AG08395 (cell line): Measurements from ENCODE around the gene ZNF326.
"Not testable (repeated sequence)": the region's sequence is repeated elsewhere in the genome, so short reads cannot be mapped to it uniquely, and the experiment has no call there.

ENCODE experiments used
- DNase-seq: peaks from one replicate; pipeline ENCODE4 v3.0.0; 2012; ENCODE audit warnings: mixed read lengths, low spot score

The ZNF326 gene

GRCh38 chr1:89965193-89965768 lies 29.6 kb upstream of the ZNF326 start:
- no peak for DNase-seq

GRCh38 chr1:89966656-89967055 lies 28.3 kb upstream of the ZNF326 start:
- DNase-seq, result no peak

GRCh38 chr1:89971600-89971999 lies 23.3 kb upstream of the ZNF326 start:
- no peak for DNase-seq

GRCh38 chr1:89972024-89972423 lies 22.9 kb upstream of the ZNF326 start:
- DNase-seq, result no peak

GRCh38 chr1:89973471-89974127 lies 21.3 kb upstream of the ZNF326 start:
- DNase-seq, result no peak

GRCh38 chr1:89974256-89974655 lies 20.7 kb upstream of the ZNF326 start:
- DNase-seq, result no peak

- peak; percentile 77 for DNase-seq
Measured at GRCh38 chr1:89974696-89975470, 20.0 kb upstream of the ZNF326 start.

- no peak for DNase-seq
Measured at GRCh38 chr1:89975540-89976125, 19.3 kb upstream of the ZNF326 start.

- peak; percentile 24 for DNase-seq
Measured at GRCh38 chr1:89978755-89979154, 16.2 kb upstream of the ZNF326 start.

GRCh38 chr1:89980605-89981004 lies 14.3 kb upstream of the ZNF326 start:
- no peak for DNase-seq

GRCh38 chr1:89982846-89983245 lies 12.1 kb upstream of the ZNF326 start:
- DNase-seq, result not testable (repeated sequence)

GRCh38 chr1:89984564-89985116 lies 10.3 kb upstream of the ZNF326 start:
- not testable (repeated sequence) for DNase-seq

GRCh38 chr1:89986020-89986419 lies 8.9 kb upstream of the ZNF326 start:
- no peak for DNase-seq

GRCh38 chr1:89987159-89987819 lies 7.6 kb upstream of the ZNF326 start:
- DNase-seq, result peak; percentile 80

GRCh38 chr1:89989099-89989498 lies 5.8 kb upstream of the ZNF326 start:
- DNase-seq, result no peak

GRCh38 chr1:89989799-89990198 lies 5.1 kb upstream of the ZNF326 start:
- DNase-seq, result no peak

GRCh38 chr1:89990976-89991831 lies 3.7 kb upstream of the ZNF326 start:
- no peak for DNase-seq

GRCh38 chr1:89993541-89993940 lies 1.4 kb upstream of the ZNF326 start:
- no peak for DNase-seq

GRCh38 chr1:89994231-89994804 lies 592 bp upstream of the ZNF326 start:
- no peak for DNase-seq

GRCh38 chr1:89995598-89996449 lies 914 bp downstream of the ZNF326 start:
- DNase-seq, result no peak
